OCI-LY3 (cell line): ENCODE results near the gene GPR42.

Experiments used
- EZH2phosphoT487 ChIP-seq: fragments of 200-600 bp; shearing (Covaris generic); IDR thresholded peaks from 2 replicates; pipeline ENCODE4 v1.6.1; 2018; ENCODE audit warnings: antibody characterized with exemption, mixed run types, low read depth
- TF ChIP-seq, protein P1 (sequence below): fragments of 200-600, 300-600 bp; sonication (generic); IDR thresholded peaks from 2 replicates; pipeline ENCODE4 v1.5.1; 2014; ENCODE audit warnings: antibody characterized with exemption, low read length, low read depth

DNA sequence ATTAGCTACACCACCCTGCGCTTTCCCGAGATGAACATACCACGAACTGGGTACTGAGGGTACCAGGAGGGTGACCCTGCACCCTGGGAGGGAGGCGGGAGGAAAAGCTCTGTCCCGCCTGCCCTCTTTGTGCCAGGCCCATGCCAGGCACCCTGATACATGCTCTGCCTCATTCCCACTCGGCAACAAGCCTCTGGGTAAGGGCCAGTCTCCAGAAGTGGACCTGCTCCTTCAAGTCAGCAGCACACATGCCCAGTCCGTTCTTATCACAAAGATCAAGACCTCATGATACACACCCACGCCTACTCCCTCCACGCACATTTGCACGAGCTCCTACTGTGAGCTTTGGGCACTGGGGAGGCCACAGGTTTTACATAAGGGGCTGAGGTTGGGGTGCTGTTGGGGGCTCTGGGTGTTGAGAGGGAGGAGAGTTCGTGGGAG, 25.2 kb upstream of the GPR42 start:
- TF ChIP-seq, protein P1, sequence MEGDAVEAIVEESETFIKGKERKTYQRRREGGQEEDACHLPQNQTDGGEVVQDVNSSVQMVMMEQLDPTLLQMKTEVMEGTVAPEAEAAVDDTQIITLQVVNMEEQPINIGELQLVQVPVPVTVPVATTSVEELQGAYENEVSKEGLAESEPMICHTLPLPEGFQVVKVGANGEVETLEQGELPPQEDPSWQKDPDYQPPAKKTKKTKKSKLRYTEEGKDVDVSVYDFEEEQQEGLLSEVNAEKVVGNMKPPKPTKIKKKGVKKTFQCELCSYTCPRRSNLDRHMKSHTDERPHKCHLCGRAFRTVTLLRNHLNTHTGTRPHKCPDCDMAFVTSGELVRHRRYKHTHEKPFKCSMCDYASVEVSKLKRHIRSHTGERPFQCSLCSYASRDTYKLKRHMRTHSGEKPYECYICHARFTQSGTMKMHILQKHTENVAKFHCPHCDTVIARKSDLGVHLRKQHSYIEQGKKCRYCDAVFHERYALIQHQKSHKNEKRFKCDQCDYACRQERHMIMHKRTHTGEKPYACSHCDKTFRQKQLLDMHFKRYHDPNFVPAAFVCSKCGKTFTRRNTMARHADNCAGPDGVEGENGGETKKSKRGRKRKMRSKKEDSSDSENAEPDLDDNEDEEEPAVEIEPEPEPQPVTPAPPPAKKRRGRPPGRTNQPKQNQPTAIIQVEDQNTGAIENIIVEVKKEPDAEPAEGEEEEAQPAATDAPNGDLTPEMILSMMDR, result no peak
- TF ChIP-seq EZH2phosphoT487, result no peak
